GM12873 (cell line): ENCODE measurements around the gene RNF31.

Experiments used
- TF ChIP-seq, protein P1 (sequence below): IDR thresholded peaks from 2 replicates; pipeline ENCODE4 v1.5.1; 2012; ENCODE audit warnings: low read depth, mild to moderate bottlenecking, moderate library complexity, low read length, control low read depth; ENCODE audit not compliant: insufficient read depth; ENCODE audit errors: missing control alignments

RNF31 gene

DNA sequence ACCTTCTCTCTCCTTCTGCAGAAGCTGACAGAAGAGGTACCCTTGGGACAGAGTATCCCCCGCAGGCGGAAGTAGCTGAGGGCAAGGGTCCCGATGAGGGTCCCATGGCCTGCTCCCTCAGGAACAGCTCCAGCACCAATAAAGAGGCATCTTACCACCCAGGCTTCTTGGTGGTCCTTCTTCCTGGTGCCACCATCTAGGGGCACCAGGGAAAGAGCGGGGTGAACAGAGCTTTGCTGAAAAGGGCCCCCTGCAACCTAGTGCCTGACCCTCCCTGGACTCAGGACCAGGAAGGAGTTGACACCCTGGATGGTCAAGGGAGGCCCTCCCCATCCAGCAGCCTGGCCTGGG lies 13.2 kb downstream of the RNF31 start:
- TF ChIP-seq, protein P1, sequence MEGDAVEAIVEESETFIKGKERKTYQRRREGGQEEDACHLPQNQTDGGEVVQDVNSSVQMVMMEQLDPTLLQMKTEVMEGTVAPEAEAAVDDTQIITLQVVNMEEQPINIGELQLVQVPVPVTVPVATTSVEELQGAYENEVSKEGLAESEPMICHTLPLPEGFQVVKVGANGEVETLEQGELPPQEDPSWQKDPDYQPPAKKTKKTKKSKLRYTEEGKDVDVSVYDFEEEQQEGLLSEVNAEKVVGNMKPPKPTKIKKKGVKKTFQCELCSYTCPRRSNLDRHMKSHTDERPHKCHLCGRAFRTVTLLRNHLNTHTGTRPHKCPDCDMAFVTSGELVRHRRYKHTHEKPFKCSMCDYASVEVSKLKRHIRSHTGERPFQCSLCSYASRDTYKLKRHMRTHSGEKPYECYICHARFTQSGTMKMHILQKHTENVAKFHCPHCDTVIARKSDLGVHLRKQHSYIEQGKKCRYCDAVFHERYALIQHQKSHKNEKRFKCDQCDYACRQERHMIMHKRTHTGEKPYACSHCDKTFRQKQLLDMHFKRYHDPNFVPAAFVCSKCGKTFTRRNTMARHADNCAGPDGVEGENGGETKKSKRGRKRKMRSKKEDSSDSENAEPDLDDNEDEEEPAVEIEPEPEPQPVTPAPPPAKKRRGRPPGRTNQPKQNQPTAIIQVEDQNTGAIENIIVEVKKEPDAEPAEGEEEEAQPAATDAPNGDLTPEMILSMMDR, result no peak

GRCh38 chr14:24160850-24161804 lies 13.8 kb downstream of the RNF31 start, which contains the start of gene IRF9:
Gene IRF9 (plus strand): TSS chr14:24161265. CDS start chr14:24162145, 880 bp downstream.
- TF ChIP-seq, protein P1, result peak; percentile 94

DNA sequence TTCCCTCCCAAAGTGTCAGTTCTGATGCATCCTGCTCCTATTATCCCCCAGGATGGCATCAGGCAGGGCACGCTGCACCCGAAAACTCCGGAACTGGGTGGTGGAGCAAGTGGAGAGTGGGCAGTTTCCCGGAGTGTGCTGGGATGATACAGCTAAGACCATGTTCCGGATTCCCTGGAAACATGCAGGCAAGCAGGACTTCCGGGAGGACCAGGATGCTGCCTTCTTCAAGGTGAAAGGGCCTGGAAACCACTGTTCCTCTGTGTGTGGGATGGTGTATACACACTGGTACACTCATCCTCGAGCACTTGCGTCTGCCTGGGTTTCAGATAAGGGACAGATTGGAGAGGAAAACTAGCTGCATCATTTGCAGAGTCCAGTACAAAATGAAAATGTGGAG lies 14.8 kb downstream of the RNF31 start:
- TF ChIP-seq, protein P1, result no peak

DNA sequence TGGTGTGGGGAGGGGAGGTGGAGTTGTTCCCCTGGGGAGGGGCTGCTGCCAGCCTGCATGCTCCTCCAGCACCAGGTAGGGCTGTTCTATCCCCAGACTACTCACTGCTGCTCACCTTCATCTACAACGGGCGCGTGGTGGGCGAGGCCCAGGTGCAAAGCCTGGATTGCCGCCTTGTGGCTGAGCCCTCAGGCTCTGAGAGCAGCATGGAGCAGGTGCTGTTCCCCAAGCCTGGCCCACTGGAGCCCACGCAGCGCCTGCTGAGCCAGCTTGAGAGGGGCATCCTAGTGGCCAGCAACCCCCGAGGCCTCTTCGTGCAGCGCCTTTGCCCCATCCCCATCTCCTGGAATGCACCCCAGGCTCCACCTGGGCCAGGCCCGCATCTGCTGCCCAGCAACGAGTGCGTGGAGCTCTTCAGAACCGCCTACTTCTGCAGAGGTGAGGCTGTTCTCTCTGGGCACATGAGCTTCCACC lies 17.3 kb downstream of the RNF31 start:
- TF ChIP-seq, protein P1, result no peak

- TF ChIP-seq, protein P1, result no peak
These were observed 18.5 kb downstream of the RNF31 start for GRCh38 chr14:24165785-24166184.

- TF ChIP-seq, protein P1, result no peak
These were observed 20.3 kb downstream of the RNF31 start for GRCh38 chr14:24167469-24168114.
